Stimulated activated naive CD8-positive, alpha-beta T cell treated with anti-CD3 and anti-CD28 coated beads, Interleukin-15, Interleukin-2, amounts not matched to agents 100 ng/mL and 50 ng/mL, for 24 hours (primary cell): ENCODE data around the gene L3MBTL3.
A peak's percentile ranks its signal among the peaks of the same experiment; 100 is the strongest.
"Not testable (repeated sequence)": the region's sequence is repeated elsewhere in the genome, so short reads cannot be mapped to it uniquely, and the experiment has no call there.

Experiments
- H3K27ac Mint-ChIP-seq: one replicate; pipeline ENCODE4 v1.8.0; 2021; ENCODE audit warnings: mild to moderate bottlenecking, mixed read lengths
- H3K27me3 Mint-ChIP-seq: one replicate; pipeline ENCODE4 v1.8.0; 2021; ENCODE audit warnings: mixed read lengths
- H3K36me3 Mint-ChIP-seq: one replicate; pipeline ENCODE4 v1.8.0; 2021; ENCODE audit warnings: low read depth, mixed read lengths
- H3K4me1 Mint-ChIP-seq: one replicate; pipeline ENCODE4 v1.8.0; 2021; ENCODE audit warnings: low read depth, mixed read lengths
- H3K4me3 Mint-ChIP-seq: one replicate; pipeline ENCODE4 v1.8.0; 2021; ENCODE audit warnings: mild to moderate bottlenecking, mixed read lengths
- H3K9me3 Mint-ChIP-seq: one replicate; pipeline ENCODE4 v1.8.0; 2021; ENCODE audit warnings: mixed read lengths

The L3MBTL3 gene

DNA sequence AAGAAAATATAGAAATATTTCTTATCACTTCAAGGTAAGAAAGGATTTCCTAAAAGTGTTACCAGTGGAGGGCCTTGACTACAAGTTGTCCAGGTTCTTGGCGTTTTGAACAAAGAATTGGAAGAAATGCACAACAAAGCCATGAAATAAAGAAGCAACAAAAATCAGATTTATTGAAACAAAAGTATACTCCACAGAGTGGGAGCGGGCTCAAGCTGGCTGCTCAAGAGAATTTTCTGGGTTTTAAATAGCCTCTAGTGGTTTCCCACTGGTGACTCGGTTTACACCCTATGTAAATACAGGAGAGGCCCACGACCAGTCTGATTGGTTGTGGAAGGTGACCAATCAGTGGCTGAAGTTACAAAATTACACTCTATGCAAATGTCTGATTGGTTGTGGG, 140.2 kb downstream of the L3MBTL3 start:
- H3K36me3 Mint-ChIP-seq: peaks cover 14% of the 10 kb centered on the region
- H3K9me3 Mint-ChIP-seq: peaks cover 10% of the 10 kb centered on the region
- H3K27ac Mint-ChIP-seq: no peak overlapping the region
- no peaks in the 10 kb centered on the region for H3K4me1 Mint-ChIP-seq
- H3K27me3 Mint-ChIP-seq: no peaks in the 10 kb centered on the region
- no peak overlapping the region for H3K4me3 Mint-ChIP-seq

DNA sequence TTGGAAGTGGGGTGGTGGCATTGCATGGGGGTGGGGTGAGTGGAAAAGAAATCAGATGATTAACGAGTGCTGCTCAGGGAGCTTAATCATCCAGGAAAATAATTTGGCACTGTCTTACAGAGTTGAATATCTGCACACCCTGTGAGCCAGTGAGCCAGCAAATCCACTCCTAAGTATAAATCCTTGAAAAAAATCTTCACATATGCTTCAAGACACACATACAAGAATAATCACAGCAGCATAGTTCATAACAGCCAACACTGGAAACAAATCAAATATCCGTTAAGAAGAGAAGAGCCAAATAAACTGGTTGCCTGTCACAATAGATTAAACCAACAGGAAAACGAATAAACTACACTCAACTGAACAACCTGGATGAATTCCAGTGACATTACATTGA, 141.6 kb downstream of the L3MBTL3 start:
- no peaks in the 10 kb centered on the region for H3K27me3 Mint-ChIP-seq
- H3K27ac Mint-ChIP-seq: no peak overlapping the region
- H3K9me3 Mint-ChIP-seq: peaks cover 10% of the 10 kb centered on the region
- no peak overlapping the region for H3K4me3 Mint-ChIP-seq
- H3K36me3 Mint-ChIP-seq: peaks cover 14% of the 10 kb centered on the region
- no peaks in the 10 kb centered on the region for H3K4me1 Mint-ChIP-seq

DNA sequence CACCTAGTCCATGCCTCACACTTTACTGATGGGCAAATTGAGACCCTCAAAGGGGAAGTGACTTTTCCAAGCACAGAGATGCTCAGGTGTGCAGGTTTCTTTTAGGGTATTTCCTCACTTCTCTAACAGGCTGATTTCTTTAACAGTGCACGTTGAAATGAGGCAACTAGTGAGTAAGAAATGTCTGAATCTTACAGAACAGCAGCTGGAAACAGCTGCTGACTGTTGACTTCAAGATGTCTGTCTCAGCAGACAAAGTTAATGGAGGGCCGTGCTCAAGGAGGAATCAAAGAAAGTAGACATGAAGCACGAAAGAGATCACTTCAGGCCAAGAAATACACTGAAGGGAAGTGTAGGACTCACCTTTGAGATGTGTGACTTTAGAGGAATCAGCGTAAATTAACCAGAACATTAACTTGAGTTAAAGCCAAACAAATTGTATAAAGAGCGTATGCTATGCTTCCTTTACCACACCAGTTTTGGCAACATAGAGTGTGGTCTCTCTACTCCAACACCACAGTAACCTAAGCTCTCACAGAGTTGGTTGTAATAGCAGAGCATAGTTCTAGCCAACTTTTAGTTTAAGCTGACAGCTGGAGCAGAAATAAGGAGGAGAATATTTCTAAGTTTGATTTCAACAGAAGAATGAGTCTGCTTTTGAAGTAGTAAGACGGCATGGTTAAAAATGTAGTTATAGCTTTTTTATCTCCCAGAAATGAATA, 143.5 kb downstream of the L3MBTL3 start:
- Mint-ChIP-seq H3K9me3 (peaks cover 10% of the 10 kb centered on the region), H3K27ac (no peak overlapping the region), H3K27me3 (no peaks in the 10 kb centered on the region), H3K4me3 (no peak overlapping the region), H3K4me1 (no peaks in the 10 kb centered on the region), H3K36me3 (peaks cover 18% of the 10 kb centered on the region)

DNA sequence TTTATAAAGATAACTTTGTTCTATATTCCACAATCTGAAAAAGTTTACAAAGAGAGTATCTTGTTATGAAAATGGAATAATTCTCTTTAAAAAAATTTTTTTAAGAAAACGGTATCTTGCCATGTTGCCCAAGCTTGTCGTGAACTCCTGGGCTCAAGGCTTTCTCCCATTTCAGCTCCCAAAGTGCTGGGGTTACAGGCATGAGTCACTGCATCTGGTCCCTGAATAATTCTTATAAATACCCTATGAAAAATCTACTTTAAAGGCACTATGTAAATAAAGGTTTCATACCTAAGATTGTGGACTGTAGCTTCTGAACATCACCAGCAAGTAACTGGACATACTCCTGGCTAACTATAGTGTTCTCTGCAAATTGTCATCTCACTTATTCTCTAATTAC, 144.0 kb downstream of the L3MBTL3 start:
- H3K9me3 Mint-ChIP-seq: peaks cover 10% of the 10 kb centered on the region
- H3K36me3 Mint-ChIP-seq: peaks cover 18% of the 10 kb centered on the region
- H3K4me1 Mint-ChIP-seq: no peaks in the 10 kb centered on the region
- no peak overlapping the region for H3K27ac Mint-ChIP-seq
- no peak overlapping the region for H3K4me3 Mint-ChIP-seq
- no peaks in the 10 kb centered on the region for H3K27me3 Mint-ChIP-seq

DNA sequence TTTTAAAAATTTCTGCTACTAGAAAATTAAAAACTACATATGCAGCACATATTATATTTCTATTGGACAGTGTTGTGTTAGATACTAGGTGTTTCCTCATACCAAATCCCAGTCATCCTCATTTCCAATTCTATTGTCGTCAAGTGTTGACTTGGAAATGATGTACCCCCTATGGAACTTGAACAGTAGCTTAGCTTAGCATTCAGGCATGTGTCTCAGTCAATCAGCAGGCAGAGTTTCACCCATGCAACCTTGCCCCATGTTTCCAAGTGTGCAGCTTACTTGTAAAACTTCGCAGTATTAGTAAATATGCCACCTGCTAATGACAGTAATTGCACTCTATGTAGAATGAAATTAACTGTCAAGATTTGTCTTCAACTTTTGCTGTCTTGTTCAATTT, 144.9 kb downstream of the L3MBTL3 start:
- no peaks in the 10 kb centered on the region for H3K4me1 Mint-ChIP-seq
- no peak overlapping the region for H3K27ac Mint-ChIP-seq
- peaks cover 14% of the 10 kb centered on the region for H3K36me3 Mint-ChIP-seq
- no peak overlapping the region for H3K4me3 Mint-ChIP-seq
- no peaks in the 10 kb centered on the region for H3K27me3 Mint-ChIP-seq
- H3K9me3 Mint-ChIP-seq: peaks cover 7% of the 10 kb centered on the region

DNA sequence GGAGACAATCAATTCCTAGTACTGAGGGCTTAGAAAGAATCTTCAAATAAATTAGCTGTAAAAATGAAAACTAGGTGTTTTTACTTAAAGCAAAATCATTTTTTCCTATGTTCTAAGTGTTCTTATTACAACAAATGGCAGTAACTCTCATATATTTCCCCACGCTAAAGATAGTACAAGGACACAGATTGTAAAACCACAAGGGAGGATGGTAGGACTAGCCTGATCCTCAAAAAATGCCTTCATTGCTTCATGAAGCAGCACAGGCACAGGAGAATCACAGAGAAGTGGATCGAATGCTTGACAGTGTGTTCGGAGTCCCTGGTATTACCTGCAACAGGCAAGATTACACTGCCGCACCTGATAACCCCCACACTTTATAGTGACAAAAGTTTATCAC, 145.9 kb downstream of the L3MBTL3 start:
- Mint-ChIP-seq H3K4me1 (no peaks in the 10 kb centered on the region), H3K9me3 (peaks cover 5% of the 10 kb centered on the region), H3K36me3 (peaks cover 10% of the 10 kb centered on the region), H3K27ac (no peak overlapping the region), H3K4me3 (no peak overlapping the region), H3K27me3 (no peaks in the 10 kb centered on the region)

DNA sequence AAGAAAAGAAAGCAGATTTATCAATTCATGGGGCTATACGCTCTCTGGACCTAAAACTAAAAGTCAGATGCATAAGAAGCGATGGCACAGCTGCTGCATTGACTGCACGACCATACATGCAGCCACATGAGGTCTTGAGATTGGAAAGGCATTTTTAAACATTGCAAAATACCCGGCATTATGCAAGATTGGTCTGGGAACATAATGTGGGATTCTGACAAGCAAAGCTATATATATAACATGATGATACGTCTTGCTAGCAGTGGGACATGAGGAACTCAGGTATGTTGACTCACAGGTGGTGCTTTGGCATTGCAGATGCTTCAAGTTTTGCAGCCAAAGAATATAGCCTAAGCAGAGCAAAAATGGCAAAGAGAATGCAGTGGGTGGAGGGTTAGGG, 149.3 kb downstream of the L3MBTL3 start:
- no peak overlapping the region for H3K27ac Mint-ChIP-seq
- peaks cover 6% of the 10 kb centered on the region for H3K9me3 Mint-ChIP-seq
- H3K4me1 Mint-ChIP-seq: no peaks in the 10 kb centered on the region
- H3K4me3 Mint-ChIP-seq: no peak overlapping the region
- peaks cover 10% of the 10 kb centered on the region for H3K36me3 Mint-ChIP-seq
- no peaks in the 10 kb centered on the region for H3K27me3 Mint-ChIP-seq

DNA sequence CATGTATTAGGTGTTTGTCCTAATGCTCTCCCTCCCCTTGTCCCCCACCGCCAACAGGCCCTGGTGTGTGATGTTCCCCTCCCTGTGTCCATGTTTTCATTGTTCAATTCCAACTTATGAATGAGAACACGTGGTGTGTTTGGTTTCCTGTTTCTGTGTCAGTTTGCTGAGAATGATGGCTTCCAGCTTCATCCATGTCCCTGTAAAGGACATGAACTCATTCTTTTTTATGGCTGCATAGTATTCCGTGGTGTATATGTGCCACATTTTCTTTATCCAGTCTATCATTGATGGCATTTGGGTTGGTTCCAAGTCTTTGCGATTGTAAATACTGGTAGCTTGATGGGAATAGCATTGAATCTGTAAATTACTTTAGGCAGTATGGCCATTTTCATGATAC, 151.8 kb downstream of the L3MBTL3 start:
- Mint-ChIP-seq H3K9me3 (peaks cover 10% of the 10 kb centered on the region), H3K36me3 (peaks cover 15% of the 10 kb centered on the region)
- H3K27me3 Mint-ChIP-seq, H3K27ac Mint-ChIP-seq, H3K4me1 Mint-ChIP-seq, H3K4me3 Mint-ChIP-seq: not testable (repeated sequence)

DNA sequence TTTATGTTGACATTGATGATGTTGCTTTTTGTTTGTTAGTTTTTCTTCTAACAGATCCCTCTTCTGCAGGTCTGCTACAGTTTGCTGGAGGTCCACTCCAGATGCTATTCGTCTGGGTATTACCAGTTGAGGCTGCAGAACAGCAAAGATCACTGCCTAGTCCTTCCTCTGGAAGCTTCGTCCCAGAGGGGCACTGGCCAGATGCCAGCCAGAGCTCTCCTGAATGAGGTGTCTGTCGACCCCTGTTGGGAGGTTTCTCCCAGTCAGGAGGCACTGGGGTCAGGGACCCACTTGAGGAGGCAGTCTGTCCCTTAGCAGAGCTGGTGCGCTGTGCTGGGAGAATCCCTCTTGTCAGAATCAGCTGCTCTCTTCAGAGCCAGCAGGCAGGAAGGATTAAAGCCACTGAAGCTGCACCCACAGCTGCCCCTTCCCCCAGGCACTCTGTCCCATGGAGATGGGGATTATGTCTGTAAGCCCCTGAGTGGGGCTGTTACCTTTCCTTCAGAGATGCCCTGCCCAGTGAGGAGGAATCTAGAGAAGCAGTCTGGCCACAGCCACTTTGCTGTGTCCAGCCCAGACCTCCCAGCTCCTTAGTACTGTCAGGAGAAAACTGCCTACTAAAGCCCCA, 155.1 kb downstream of the L3MBTL3 start:
- Mint-ChIP-seq H3K9me3 (peaks cover 10% of the 10 kb centered on the region), H3K36me3 (peaks cover 20% of the 10 kb centered on the region)
- H3K4me1 Mint-ChIP-seq, H3K27me3 Mint-ChIP-seq, H3K27ac Mint-ChIP-seq, H3K4me3 Mint-ChIP-seq: not testable (repeated sequence)

DNA sequence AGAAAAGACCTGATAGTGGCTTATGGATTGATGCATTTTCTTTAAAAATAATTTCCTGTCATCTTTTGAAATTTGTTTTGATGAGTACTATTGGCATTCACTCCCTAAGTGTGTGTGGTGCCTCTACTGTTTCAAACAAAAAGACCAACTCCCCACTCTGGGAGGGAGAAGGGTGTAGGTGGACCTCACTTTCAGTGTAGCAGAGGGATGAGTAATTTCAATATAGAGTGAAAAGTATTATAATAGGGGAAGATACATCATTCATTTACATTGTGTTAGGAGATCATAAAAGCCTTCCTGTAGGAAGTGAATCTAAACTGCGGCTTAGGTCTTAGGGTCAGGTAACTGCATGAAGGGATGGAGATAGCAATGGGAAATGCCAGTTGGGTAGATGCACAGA, 158.0 kb downstream of the L3MBTL3 start:
- no peak overlapping the region for H3K27ac Mint-ChIP-seq

DNA sequence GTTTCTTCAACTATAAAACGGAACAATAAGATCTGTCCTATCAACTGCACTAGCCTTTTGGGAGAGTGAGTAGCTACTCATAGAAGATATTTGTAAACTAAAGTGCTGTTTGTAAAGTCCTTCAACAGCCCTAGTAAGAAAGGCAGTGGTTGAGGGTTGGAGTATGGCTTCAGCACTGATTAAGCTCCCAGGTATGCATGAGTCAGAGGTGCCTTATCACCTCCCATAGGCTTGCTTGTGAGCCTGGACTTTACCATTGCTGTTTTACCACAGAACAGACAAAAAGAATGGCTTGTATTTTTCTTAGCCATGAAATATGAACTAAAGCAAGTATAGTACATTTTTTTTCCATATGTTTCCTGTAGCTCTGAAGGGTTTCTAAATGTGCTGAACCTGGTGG, 160.3 kb downstream of the L3MBTL3 start:
- Mint-ChIP-seq H3K27ac (no peak overlapping the region), H3K9me3 (no peaks in the 10 kb centered on the region), H3K4me3 (no peak overlapping the region), H3K36me3 (peaks cover 15% of the 10 kb centered on the region), H3K27me3 (no peaks in the 10 kb centered on the region), H3K4me1 (peaks cover 15% of the 10 kb centered on the region)

More for the DNA sequence above, 158.0 kb downstream of the L3MBTL3 start:
- H3K4me1 Mint-ChIP-seq: peaks cover 8% of the 10 kb centered on the region
- no peak overlapping the region for H3K4me3 Mint-ChIP-seq
- H3K27me3 Mint-ChIP-seq: no peaks in the 10 kb centered on the region
- peaks cover 21% of the 10 kb centered on the region for H3K36me3 Mint-ChIP-seq
- H3K9me3 Mint-ChIP-seq: peaks cover 6% of the 10 kb centered on the region

DNA sequence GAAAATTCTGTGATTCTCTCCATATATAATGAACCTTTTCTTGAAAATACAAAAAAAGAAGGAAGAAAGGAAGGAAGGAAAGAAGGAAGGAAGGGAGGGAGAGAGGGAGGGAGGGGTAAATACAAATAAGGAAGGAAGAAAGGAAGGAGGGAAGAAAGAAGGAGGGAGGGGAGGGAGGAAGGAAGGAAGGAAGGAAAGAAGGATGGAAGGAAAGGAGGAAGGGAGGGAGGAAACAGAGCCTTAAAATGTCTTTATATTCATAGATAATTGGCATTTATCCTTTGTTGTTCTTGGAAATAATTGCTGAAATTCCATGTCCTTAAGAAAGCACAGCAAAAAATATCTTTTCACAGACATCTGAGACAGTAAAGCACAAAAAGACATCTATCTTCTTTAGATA, 164.1 kb downstream of the L3MBTL3 start:
- Mint-ChIP-seq H3K36me3 (peaks cover 7% of the 10 kb centered on the region), H3K4me3 (no peak overlapping the region)

DNA sequence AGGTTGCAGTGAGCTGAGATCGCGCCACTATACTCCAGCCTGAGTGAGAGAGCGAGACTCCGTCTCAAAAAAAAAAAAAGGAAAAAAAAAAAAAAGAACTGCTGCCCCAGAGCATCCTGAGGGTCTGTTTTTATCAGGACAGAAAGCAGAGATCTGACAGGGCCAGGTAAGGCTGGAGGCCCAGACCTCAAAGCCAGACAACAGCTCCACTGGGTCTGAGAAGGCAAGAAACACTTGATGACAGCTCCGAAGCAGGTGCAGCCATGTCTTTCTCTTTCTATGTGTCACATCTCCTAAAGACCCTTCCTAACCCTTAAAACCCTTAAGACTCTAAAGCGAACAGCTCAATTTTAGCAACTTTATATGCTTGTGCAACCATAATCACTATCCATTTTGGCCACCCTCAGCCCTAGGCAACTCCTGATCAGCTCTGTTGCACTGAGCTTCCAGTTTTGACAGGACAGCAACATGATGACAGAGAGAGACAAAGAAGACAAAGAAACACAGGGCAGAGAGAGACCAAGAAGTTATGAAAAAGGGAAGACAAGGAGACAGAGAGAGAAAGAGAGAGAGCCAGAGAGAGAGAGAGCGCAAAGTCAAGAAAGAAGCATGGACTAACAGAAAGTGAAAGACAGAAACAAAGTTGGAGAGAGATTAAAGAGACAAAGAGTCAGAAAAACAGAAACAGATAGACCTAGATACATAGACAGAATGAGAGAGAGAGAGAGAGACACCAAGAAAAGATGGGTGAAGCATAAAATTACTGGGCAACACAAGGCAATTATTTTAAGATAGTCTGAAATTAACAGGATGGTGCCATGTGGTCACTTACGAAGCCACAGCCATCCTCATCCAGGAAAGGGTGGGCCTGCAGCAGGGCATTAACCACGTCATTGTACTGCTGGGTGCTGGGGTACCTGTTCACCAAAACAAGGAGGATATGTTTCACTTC, 165.2 kb downstream of the L3MBTL3 start:
- Mint-ChIP-seq H3K36me3 (peaks cover 7% of the 10 kb centered on the region), H3K9me3 (no peaks in the 10 kb centered on the region), H3K4me1 (peaks cover 42% of the 10 kb centered on the region), H3K27ac (peak overlapping the region; percentile 95), H3K4me3 (peak overlapping the region; percentile 73), H3K27me3 (no peaks in the 10 kb centered on the region)

More for the DNA sequence above, 164.1 kb downstream of the L3MBTL3 start:
- Mint-ChIP-seq H3K27me3 (no peaks in the 10 kb centered on the region), H3K9me3 (no peaks in the 10 kb centered on the region), H3K4me1 (peaks cover 36% of the 10 kb centered on the region), H3K27ac (no peak overlapping the region)

DNA sequence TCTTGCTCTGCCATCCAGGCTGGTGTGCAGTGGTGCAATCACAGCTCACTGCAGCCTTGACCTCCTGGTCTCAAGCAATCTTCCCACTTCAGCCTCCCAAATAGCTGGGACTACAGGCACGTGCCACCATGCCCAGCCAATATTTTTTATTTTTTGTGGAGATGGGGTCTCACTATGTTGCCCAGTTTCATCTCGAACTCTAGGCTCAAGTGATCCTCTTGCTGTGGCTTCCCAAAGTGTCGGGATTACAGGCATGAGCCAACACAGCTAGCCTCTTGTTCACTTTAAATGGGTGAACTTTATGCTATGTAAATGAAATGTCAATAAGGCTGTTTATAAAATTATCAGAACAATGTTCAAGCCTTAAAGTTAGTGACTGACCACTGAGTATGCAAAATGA, 167.3 kb downstream of the L3MBTL3 start:
- H3K4me1 Mint-ChIP-seq: peaks cover 63% of the 10 kb centered on the region
- H3K9me3 Mint-ChIP-seq: no peaks in the 10 kb centered on the region
- H3K36me3 Mint-ChIP-seq: peaks cover 3% of the 10 kb centered on the region
- H3K27me3 Mint-ChIP-seq: no peaks in the 10 kb centered on the region
- no peak overlapping the region for H3K27ac Mint-ChIP-seq
- no peak overlapping the region for H3K4me3 Mint-ChIP-seq
